GM12878 (cell line): ENCODE data around the gene DGKI. TPM values are rescaled to one million over a fixed set of nuclear protein-coding genes. Genes with fewer than 3 reads are reported as not detected.

ENCODE experiments used
- ATAC-seq: fragments of 200-7000 bp; cut with Tn5 transposase; 3 replicates; pipeline ENCODE4 v1.9.1; 2020; ENCODE audit warnings: mild to moderate bottlenecking, moderate library complexity
- BruUV-seq: library from RNA; stranded (reverse); fragments of 400-500 nt; replicated peaks from 2 replicates; lab custom pipeline; 2021; lab: Mats Ljungman, UMichigan
- CTCF ChIA-PET: fragments of 300-600 bp; sonication (Branson Sonifier 250); formaldehyde crosslinking; extraction: SDS; loops from one replicate; lab custom pipeline; 2021; ENCODE audit warnings: inconsistent platforms; lab: Yijun Ruan, JAX
- POLR2A ChIA-PET: fragments of 350-600 bp; formaldehyde crosslinking; extraction: SDS; loops from one replicate; lab custom pipeline; 2021; ENCODE audit warnings: inconsistent platforms; lab: Charles Lee
- RAD21 ChIA-PET: fragments of 300-600 bp; sonication (Branson Sonifier 250); formaldehyde crosslinking; loops from one replicate; lab custom pipeline; 2023; ENCODE audit warnings: antibody characterized with exemption; ENCODE audit not compliant: unreplicated experiment; lab: Charles Lee
- SMC1A ChIA-PET: fragments of 300-600 bp; sonication (Branson Sonifier 250); formaldehyde crosslinking; loops from one replicate; lab custom pipeline; 2023; ENCODE audit not compliant: unreplicated experiment, uncharacterized antibody; lab: Charles Lee
- DNase-seq: peaks from one replicate; pipeline ENCODE4 v3.0.0-alpha.2; 2011; ENCODE audit warnings: low read depth, low spot score
- FAIRE-seq: peaks from 3 replicates; lab custom pipeline; 2011; peaks lifted over from hg19 to GRCh38; lab: Jason Lieb, UNC
- H2AFZ ChIP-seq: 2 replicates; pipeline ENCODE4 v1.6.0; 2011; ENCODE audit warnings: low read depth, low read length, control low read depth; ENCODE audit not compliant: control insufficient read depth
- H3K27ac ChIP-seq: 2 replicates; pipeline ENCODE4 v1.5.1; 2011; ENCODE audit warnings: control low read depth; ENCODE audit not compliant: control insufficient read depth, insufficient read depth
- H3K27me3 ChIP-seq, 2 experiments: replicated peaks in 1 of 2; 2 replicates each; pipeline versions ENCODE4 v1.6.0 to v1.6.1; 2011; ENCODE audit warnings: low read length in 1 of 2; ENCODE audit not compliant: control insufficient read depth in 2 of 2, insufficient read depth in 2 of 2
- H3K36me3 ChIP-seq, 2 experiments: 2 replicates each; pipeline ENCODE4 v1.5.1; 2011; ENCODE audit warnings: low read length in 1 of 2; ENCODE audit not compliant: control insufficient read depth in 2 of 2, insufficient read depth in 2 of 2
- H3K4me1 ChIP-seq: 2 replicates; pipeline ENCODE4 v1.6.1; 2011; ENCODE audit warnings: mild to moderate bottlenecking, low read length, moderate library complexity, mixed read lengths; ENCODE audit not compliant: control insufficient read depth, insufficient read depth
- H3K4me2 ChIP-seq: 2 replicates; pipeline ENCODE4 v1.6.0; 2011; ENCODE audit warnings: control low read depth; ENCODE audit not compliant: control insufficient read depth, insufficient read depth
- H3K4me3 ChIP-seq: fragments of 200-600 bp; sonication (generic); 2 replicates; pipeline ENCODE4 v1.5.1; 2016
- H3K79me2 ChIP-seq: 2 replicates; pipeline ENCODE4 v1.6.0; 2011; ENCODE audit warnings: low read length; ENCODE audit not compliant: control insufficient read depth, insufficient read depth
- H3K9ac ChIP-seq: 2 replicates; pipeline ENCODE4 v1.8.0; 2011; ENCODE audit warnings: low read length, control low read depth, mixed read lengths; ENCODE audit not compliant: control insufficient read depth, insufficient read depth
- H3K9me3 ChIP-seq: replicated peaks from 3 replicates; pipeline ENCODE4 v1.5.1; 2011; ENCODE audit warnings: mild to moderate bottlenecking, low read length; ENCODE audit not compliant: control insufficient read depth, insufficient read depth
- H4K20me1 ChIP-seq: 2 replicates; pipeline ENCODE4 v1.6.0; 2011; ENCODE audit not compliant: control insufficient read depth, insufficient read depth
- DPF2 ChIP-seq: fragments of 450-650 bp; IDR thresholded peaks from 2 replicates; pipeline ENCODE4 v1.6.1; 2017; ENCODE audit warnings: mild to moderate bottlenecking
- IRF4 ChIP-seq: IDR thresholded peaks from 2 replicates; pipeline ENCODE4 v1.6.1; 2011; ENCODE audit warnings: low read depth, low read length
- SP1 ChIP-seq: IDR thresholded peaks from one replicate; pipeline ENCODE4 v1.6.1; 2011; ENCODE audit warnings: low read depth, low read length
- TCF7 ChIP-seq: IDR thresholded peaks from 2 replicates; pipeline ENCODE4 v1.6.1; 2014; ENCODE audit warnings: antibody characterized with exemption, borderline replicate concordance
- ZBTB11 ChIP-seq: fragments of 450-650 bp; formaldehyde crosslinking; IDR thresholded peaks from 2 replicates; pipeline ENCODE4 v1.5.0; 2022; ENCODE audit warnings: mild to moderate bottlenecking, missing genetic modification characterization
- ZNF384 ChIP-seq: IDR thresholded peaks from 2 replicates; pipeline ENCODE4 v1.6.1; 2012; ENCODE audit warnings: low read depth, mild to moderate bottlenecking, low read length, improper control_type of control experiment, borderline replicate concordance
- WGBS: methylation state at CpG from one replicate; pipeline ENCODE4 v1.1.6; 2016; ENCODE audit warnings: low lambda C conversion rate; ENCODE audit not compliant: insufficient replicate concordance, insufficient coverage; ENCODE audit errors: missing lambda C conversion rate; 5-methylcytosine and 5-hydroxymethylcytosine counted together
- in situ Hi-C: fragments of 300-500 bp; cut with MboI; formaldehyde crosslinking; loops from 9 replicates; pipeline ENCODE4 v1.14.3; 2018; ENCODE audit warnings: mixed read lengths
- intact Hi-C: fragments of 100-400 bp; cut with micrococcal nuclease; formaldehyde crosslinking; loops from one replicate; pipeline ENCODE4 v1.14.2; 2022; ENCODE audit not compliant: unreplicated experiment
- polyA plus RNA-seq, 11 experiments: library from polyadenylated mRNA; depleted of rRNA in 4 of 11; unstranded in 6 of 11; stranded (reverse) in 5 of 11; fragments of >200 nt; fragmentation: Nextera tagmentation in 4 of 11; fragmentation: Illumina TruSeq in 1 of 11; extraction: Ambion mirVana in 4 of 11; extraction: Trizol in 1 of 11; gene quantifications; 1 replicate in 1 of 11; 2 replicates in 10 of 11; pipeline versions ENCODE4 v1.2.1 to v1.2.3, GENCODE V29; 2011 to 2016; ENCODE audit warnings: inconsistent platforms in 2 of 11, missing spikeins in 2 of 11, low read depth in 1 of 11
- total RNA-seq, 4 experiments: library from RNA; depleted of rRNA in 3 of 4; stranded (reverse); fragments of >200 nt in 3 of 4; fragmentation: Illumina TruSeq in 1 of 4; extraction: Trizol in 1 of 4; gene quantifications; 2 replicates each; pipeline versions ENCODE4 v1.2.1 to v1.2.3, GENCODE V29; 2013 to 2021
- TF ChIP-seq, protein P1 (sequence below): fragments of 450-650 bp; IDR thresholded peaks from 2 replicates; pipeline ENCODE4 v1.6.1; 2016; ENCODE audit warnings: mild to moderate bottlenecking

DGKI gene
- total and polyA plus RNA-seq, 10 of the 15 experiments (the other 5 are each of a cell fraction or from before 2014, with no cell fraction given), result 10.4 to 37.1 (median 22.1) TPM

GRCh38 chr7:137634356-137634755 lies 212.4 kb downstream of the DGKI start:
- RAD21 ChIA-PET, result interaction anchor here (1.4 to 1.7 kb wide), 2 partner anchors 8 to 22 kb away, joined by 3 to 4 read pairs; no protein-coding TSS in a partner anchor
- no peak for DNase-seq
- no peak overlapping the region for H3K27ac ChIP-seq
- intact Hi-C loops, result no loop called here
- no peaks in the 10 kb centered on the region for H3K27me3 ChIP-seq
- no peak for ATAC-seq
- no TSS peak for BruUV-seq
- H2AFZ ChIP-seq, result no peak overlapping the region
- no peaks in the 10 kb centered on the region for H3K4me1 ChIP-seq
- 5% methylated on average over 1 of the region's 1 CpG for WGBS
- no peak overlapping the region for H3K4me2 ChIP-seq
- no peak for TF ChIP-seq SP1
- TF ChIP-seq, all 136 proteins: peak for 0
- no peak for FAIRE-seq
- H3K79me2 ChIP-seq, result no peaks in the 10 kb centered on the region
- H3K4me3 ChIP-seq, result no peak overlapping the region
- no peaks in the 10 kb centered on the region for H3K9me3 ChIP-seq
- H3K9ac ChIP-seq, result no peak overlapping the region
- CTCF ChIA-PET, result interaction anchor here (0.9 to 1.6 kb wide), 4 partner anchors 10 to 29 kb away, joined by 3 to 4 read pairs (median 3); no protein-coding TSS in a partner anchor
- H3K36me3 ChIP-seq, result no peaks in the 10 kb centered on the region
- in situ Hi-C loops, result no loop called here
- POLR2A ChIA-PET, result interaction anchor here (0.6 kb wide), 1 partner anchor 507 kb away, joined by 10 read pairs; no protein-coding TSS in a partner anchor
- SMC1A ChIA-PET, result interaction anchor here (0.7 to 1.2 kb wide), 2 partner anchors 26 to 130 kb away, joined by 3 read pairs; no protein-coding TSS in a partner anchor
- H4K20me1 ChIP-seq, result no peaks in the 10 kb centered on the region

DNA sequence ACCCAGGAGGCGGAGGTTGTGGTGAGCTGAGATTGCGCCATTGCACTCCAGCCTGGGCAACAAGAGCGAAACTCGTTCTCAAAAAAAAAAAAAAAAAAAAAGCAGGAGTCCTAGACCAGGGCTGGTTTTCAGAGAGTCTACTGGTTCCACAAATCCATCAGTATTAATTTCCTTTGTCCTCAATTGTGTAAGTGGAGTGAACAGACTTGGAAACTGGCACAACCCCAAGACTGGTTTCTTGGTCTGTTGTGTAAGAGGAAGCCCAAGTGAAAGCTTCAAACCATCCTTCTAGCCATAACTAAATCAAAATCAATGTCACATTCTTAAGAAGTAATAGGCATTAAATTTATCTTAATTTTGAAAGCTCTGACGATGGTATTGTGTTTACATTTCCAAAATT lies 213.6 kb downstream of the DGKI start:
- in situ Hi-C loops, result no loop called here
- H3K4me2 ChIP-seq, result no peak overlapping the region

More for the DNA sequence above, 213.6 kb downstream of the DGKI start:
- no peaks in the 10 kb centered on the region for H3K4me1 ChIP-seq
- ChIA-PET CTCF (interaction anchor here (0.7 to 1.4 kb wide), 3 partner anchors 9 to 27 kb away, joined by 3 read pairs; no protein-coding TSS in a partner anchor), POLR2A (no interaction called here), RAD21 (no interaction called here), SMC1A (no interaction called here)
- H3K27me3 ChIP-seq, result no peaks in the 10 kb centered on the region
- TF ChIP-seq, protein P1, sequence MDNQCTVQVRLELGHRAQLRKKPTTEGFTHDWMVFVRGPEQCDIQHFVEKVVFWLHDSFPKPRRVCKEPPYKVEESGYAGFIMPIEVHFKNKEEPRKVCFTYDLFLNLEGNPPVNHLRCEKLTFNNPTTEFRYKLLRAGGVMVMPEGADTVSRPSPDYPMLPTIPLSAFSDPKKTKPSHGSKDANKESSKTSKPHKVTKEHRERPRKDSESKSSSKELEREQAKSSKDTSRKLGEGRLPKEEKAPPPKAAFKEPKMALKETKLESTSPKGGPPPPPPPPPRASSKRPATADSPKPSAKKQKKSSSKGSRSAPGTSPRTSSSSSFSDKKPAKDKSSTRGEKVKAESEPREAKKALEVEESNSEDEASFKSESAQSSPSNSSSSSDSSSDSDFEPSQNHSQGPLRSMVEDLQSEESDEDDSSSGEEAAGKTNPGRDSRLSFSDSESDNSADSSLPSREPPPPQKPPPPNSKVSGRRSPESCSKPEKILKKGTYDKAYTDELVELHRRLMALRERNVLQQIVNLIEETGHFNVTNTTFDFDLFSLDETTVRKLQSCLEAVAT, result no peak
- TF ChIP-seq DPF2, result no peak
- no peak for TF ChIP-seq ZBTB11 (CRISPR knock-in tag)
- TF ChIP-seq IRF4, result no peak
- no peak for TF ChIP-seq ZNF384
- TF ChIP-seq TCF7, result no peak
- H3K27ac ChIP-seq, result no peak overlapping the region
- H3K9ac ChIP-seq, result no peak overlapping the region
- FAIRE-seq (no peak), ATAC-seq (no peak), DNase-seq (no peak)
- no peaks in the 10 kb centered on the region for H4K20me1 ChIP-seq
- BruUV-seq, result no TSS peak
- H3K36me3 ChIP-seq, result no peaks in the 10 kb centered on the region
- intact Hi-C loops, result no loop called here
- no peak overlapping the region for H2AFZ ChIP-seq
- H3K4me3 ChIP-seq, result no peak overlapping the region
- H3K9me3 ChIP-seq, result no peaks in the 10 kb centered on the region
- WGBS, result 45% methylated on average over 5 of the region's 5 CpGs
- no peaks in the 10 kb centered on the region for H3K79me2 ChIP-seq
